ENCODE data around the gene TRIM17. TPM values are rescaled to one million over a fixed set of nuclear protein-coding genes. Genes with fewer than 3 reads are reported as not detected.
A peak's percentile ranks its signal among the peaks of the same experiment; 100 is the strongest.

The TRIM17 gene
- total and polyA plus RNA-seq, 9 of the 15 experiments (the other 6 are each of a cell fraction or from before 2014, with no cell fraction given), result not detected

DNA sequence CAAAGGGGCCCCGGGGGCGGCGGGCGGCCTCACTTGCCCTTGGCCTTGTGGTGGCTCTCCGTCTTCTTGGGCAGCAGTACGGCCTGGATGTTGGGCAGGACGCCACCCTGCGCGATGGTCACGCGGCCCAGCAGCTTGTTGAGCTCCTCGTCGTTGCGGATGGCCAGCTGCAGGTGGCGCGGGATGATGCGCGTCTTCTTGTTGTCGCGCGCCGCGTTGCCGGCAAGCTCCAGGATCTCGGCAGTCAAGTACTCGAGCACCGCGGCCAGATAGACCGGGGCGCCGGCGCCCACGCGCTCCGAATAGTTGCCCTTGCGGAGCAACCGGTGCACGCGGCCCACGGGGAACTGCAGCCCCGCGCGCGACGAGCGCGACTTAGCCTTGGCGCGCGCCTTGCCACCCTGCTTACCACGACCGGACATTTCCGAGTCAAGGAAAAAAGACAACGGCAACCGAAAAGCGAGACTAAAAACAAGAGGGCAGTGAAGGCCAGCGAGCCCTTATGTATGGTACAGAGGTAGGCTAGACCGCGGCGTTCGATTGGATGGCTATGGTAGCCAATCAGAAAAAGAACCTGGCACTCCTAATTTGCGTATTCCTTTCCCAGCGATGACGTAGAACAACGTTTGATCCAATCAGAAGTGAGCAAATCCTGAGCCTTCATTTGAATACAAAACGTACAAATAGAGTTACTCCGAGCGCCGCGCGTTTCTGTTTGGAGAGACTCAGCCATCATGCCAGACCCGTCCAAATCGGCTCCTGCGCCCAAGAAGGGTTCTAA is 40.9 kb upstream of the TRIM17 start (continued):
- TF ChIP-seq C11orf30 (IDR thresholded peaks at IDR 0.05; ENCODE audit: low read depth), result peak; percentile 74
- TF ChIP-seq THRAP3 (IDR thresholded peaks at IDR 0.05; ENCODE audit: borderline replicate concordance), result no peak; the same call in 1 of the 2 replicates
- peak; percentile 30; the same call in 1 of the 2 replicates for TF ChIP-seq CC2D1A (IDR thresholded peaks at IDR 0.05)
- no peak for TF ChIP-seq ZFP30 (CRISPR knock-in tag; IDR thresholded peaks at IDR 0.05; ENCODE audit: borderline replicate concordance)
- no peak for TF ChIP-seq MYBL2 (IDR thresholded peaks at IDR 0.05; ENCODE audit: low read depth)
- TF ChIP-seq MYBL2 (CRISPR knock-in tag; IDR thresholded peaks at IDR 0.05; ENCODE audit: borderline replicate concordance), result no peak
- no peak for TF ChIP-seq KAT7 (CRISPR knock-in tag; IDR thresholded peaks at IDR 0.05; ENCODE audit: borderline replicate concordance)
- peak; percentile 67; the same call in 1 of the 2 replicates for TF ChIP-seq SMARCA4 (IDR thresholded peaks at IDR 0.05)
- no peak for TF ChIP-seq POLR3G (IDR thresholded peaks at IDR 0.05; ENCODE audit: extremely low read depth, insufficient read length, insufficient replicate concordance)
- peak; percentile 97 for TF ChIP-seq FOS (IDR thresholded peaks at IDR 0.05; ENCODE audit: extremely low read depth, insufficient read length)
- TF ChIP-seq, protein P1, sequence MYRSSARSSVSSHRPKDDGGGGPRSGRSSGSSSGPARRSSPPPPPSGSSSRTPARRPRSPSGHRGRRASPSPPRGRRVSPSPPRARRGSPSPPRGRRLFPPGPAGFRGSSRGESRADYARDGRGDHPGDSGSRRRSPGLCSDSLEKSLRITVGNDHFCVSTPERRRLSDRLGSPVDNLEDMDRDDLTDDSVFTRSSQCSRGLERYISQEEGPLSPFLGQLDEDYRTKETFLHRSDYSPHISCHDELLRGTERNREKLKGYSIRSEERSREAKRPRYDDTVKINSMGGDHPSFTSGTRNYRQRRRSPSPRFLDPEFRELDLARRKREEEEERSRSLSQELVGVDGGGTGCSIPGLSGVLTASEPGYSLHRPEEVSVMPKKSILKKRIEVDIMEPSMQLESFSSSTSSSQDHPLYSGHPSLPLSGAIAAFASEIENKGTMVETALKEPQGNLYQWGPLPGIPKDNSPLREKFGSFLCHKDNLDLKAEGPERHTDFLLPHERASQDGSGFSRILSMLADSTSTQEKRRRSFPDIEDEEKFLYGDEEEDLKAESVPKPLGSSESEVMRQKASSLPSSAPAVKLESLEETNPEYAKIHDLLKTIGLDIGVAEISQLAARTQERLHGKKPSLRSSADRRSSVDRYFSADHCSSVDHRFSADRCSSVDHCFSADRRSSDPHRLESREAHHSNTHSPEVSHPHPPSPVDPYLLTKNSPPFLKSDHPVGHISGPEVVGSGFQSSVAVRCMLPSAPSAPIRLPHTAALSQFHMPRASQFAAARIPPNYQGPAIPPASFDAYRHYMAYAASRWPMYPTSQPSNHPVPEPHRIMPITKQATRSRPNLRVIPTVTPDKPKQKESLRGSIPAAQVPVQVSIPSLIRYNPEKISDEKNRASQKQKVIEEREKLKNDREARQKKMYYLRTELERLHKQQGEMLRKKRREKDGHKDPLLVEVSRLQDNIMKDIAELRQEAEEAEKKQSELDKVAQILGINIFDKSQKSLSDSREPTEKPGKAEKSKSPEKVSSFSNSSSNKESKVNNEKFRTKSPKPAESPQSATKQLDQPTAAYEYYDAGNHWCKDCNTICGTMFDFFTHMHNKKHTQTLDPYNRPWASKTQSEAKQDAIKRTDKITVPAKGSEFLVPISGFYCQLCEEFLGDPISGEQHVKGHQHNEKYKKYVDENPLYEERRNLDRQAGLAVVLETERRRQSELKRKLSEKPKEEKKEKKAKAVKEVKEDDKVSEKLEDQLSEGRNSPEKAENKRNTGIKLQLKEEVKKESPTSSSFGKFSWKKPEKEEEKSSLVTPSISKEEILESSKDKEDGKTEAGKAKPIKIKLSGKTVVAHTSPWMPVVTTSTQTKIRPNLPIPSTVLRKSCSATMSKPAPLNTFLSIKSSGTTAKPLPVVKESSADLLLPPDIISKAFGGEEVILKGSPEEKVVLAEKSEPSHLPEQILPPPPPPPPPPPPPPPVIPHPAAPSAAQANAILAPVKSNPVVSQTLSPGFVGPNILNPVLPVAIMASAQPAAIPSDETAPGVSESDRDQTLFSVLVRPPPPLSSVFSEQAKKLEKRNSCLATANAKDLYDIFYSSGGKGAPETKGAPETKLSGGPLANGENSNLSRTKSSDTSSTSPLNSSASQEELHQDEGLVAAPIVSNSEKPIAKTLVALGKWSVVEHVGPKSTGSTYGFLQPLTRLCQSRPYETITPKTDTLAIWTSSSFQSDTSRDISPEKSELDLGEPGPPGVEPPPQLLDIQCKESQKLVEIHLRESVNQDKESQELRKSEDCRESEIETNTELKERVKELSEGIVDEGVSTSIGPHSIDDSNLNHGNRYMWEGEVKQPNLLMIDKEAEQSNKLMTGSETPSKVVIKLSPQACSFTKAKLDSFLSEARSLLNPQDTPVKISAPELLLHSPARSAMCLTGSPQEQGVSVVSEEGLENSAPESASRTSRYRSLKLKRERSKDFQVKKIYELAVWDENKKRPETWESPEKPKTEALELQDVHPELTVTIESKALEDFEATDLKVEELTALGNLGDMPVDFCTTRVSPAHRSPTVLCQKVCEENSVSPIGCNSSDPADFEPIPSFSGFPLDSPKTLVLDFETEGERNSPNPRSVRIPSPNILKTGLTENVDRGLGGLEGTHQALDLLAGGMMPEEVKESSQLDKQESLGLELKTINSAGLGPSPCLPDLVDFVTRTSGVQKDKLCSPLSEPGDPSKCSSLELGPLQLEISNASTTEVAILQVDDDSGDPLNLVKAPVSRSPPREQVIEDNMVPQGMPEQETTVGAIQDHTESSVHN (IDR thresholded peaks at IDR 0.05; ENCODE audit: borderline replicate concordance in 1 of 2, low read depth in 1 of 2), result no peak
- TF ChIP-seq HNRNPK (IDR thresholded peaks at IDR 0.05; ENCODE audit: low read depth, low read length, poor library complexity, severe bottlenecking), result peak; percentile 36
- 0 out of 2 replicates have a peak, but pooled peaks have one; percentile 71 for TF ChIP-seq SRSF1 (IDR thresholded peaks at IDR 0.05; ENCODE audit: low read depth, low read length)
- peak; percentile 81 for TF ChIP-seq ATF1 (CRISPR knock-in tag; IDR thresholded peaks at IDR 0.05)
- peak; percentile 97 for TF ChIP-seq ATF1 (tag; IDR thresholded peaks at IDR 0.05)
- TF ChIP-seq ZNF143 (CRISPR knock-in tag; IDR thresholded peaks at IDR 0.05), result 0 out of 2 replicates have a peak, but pooled peaks have one; percentile 55
- TF ChIP-seq ZNF146 (CRISPR knock-in tag; IDR thresholded peaks at IDR 0.05; ENCODE audit: unreplicated experiment), result peak; percentile 29
- TF ChIP-seq, protein P2, sequence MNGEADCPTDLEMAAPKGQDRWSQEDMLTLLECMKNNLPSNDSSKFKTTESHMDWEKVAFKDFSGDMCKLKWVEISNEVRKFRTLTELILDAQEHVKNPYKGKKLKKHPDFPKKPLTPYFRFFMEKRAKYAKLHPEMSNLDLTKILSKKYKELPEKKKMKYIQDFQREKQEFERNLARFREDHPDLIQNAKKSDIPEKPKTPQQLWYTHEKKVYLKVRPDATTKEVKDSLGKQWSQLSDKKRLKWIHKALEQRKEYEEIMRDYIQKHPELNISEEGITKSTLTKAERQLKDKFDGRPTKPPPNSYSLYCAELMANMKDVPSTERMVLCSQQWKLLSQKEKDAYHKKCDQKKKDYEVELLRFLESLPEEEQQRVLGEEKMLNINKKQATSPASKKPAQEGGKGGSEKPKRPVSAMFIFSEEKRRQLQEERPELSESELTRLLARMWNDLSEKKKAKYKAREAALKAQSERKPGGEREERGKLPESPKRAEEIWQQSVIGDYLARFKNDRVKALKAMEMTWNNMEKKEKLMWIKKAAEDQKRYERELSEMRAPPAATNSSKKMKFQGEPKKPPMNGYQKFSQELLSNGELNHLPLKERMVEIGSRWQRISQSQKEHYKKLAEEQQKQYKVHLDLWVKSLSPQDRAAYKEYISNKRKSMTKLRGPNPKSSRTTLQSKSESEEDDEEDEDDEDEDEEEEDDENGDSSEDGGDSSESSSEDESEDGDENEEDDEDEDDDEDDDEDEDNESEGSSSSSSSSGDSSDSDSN (IDR thresholded peaks at IDR 0.05; ENCODE audit: borderline replicate concordance in 1 of 2, low read depth in 2 of 2, low read length in 2 of 2), result no peak

Data from K562 (cell line).